K562 (cell line): ENCODE data around the gene YPEL3. TPM values are rescaled to one million over a fixed set of nuclear protein-coding genes. Genes with fewer than 3 reads are reported as not detected.

ENCODE experiments used
- ATAC-seq: fragments of 200-7000 bp; cut with Tn5 transposase; 3 replicates; pipeline ENCODE4 v1.9.1; 2020; ENCODE audit warnings: moderate library complexity
- BruUV-seq: library from RNA; stranded (reverse); fragments of 400-500 nt; replicated peaks from 2 replicates; lab custom pipeline; 2021; lab: Mats Ljungman, UMichigan
- CTCF ChIA-PET: fragments of 300-600 bp; formaldehyde crosslinking; extraction: SDS; loops from one replicate; lab custom pipeline; 2021; ENCODE audit warnings: low intra/inter-chr PET ratio; lab: Yijun Ruan, JAX
- POLR2A ChIA-PET: fragments of 300-600, 350-650 bp; sonication (Branson Sonifier 250); formaldehyde crosslinking; extraction: SDS; loops from one replicate; lab custom pipeline; 2021; ENCODE audit warnings: antibody characterized with exemption, inconsistent platforms; lab: Yijun Ruan, JAX
- DNase-seq, 4 experiments: peaks; one replicate each; pipeline versions ENCODE4 v3.0.0 to v3.0.0-alpha.2; 2011 to 2018; ENCODE audit warnings: low spot score in 3 of 4, mixed read lengths in 3 of 4; ENCODE audit errors: extremely low read depth in 1 of 4
- FAIRE-seq: peaks from 2 replicates; lab custom pipeline; 2011; peaks lifted over from hg19 to GRCh38; lab: Jason Lieb, UNC
- H2AFZ ChIP-seq: 2 replicates; pipeline ENCODE4 v1.6.0; 2011; ENCODE audit warnings: low read depth, low read length, control low read depth, inconsistent platforms
- H3K27ac ChIP-seq: fragments of 200-600 bp; 3 replicates; pipeline ENCODE4 v1.8.0; 2011; ENCODE audit warnings: low read depth, mild to moderate bottlenecking, control low read depth, inconsistent platforms, low read length, moderate library complexity, mixed read lengths; ENCODE audit errors: extremely low read depth
- H3K27me3 ChIP-seq, 2 experiments: fragments of 300-600 bp in 1 of 2; 2 replicates in 1 of 2; 3 replicates in 1 of 2; pipeline versions ENCODE4 v1.6.0 to v1.8.0; 2011; ENCODE audit warnings: inconsistent platforms in 2 of 2, low read length in 2 of 2, mild to moderate bottlenecking in 1 of 2, mixed read lengths in 1 of 2, moderate library complexity in 1 of 2; ENCODE audit not compliant: control insufficient read depth in 2 of 2, insufficient read depth in 2 of 2
- H3K36me3 ChIP-seq: fragments of 300-600 bp; 3 replicates; pipeline ENCODE4 v1.8.0; 2011; ENCODE audit warnings: mild to moderate bottlenecking, low read length, inconsistent platforms; ENCODE audit not compliant: control insufficient read depth, insufficient read depth
- H3K4me1 ChIP-seq, 2 experiments: fragments of 200-600 bp in 1 of 2; replicated peaks in 1 of 2; 2 replicates in 1 of 2; 3 replicates in 1 of 2; pipeline versions ENCODE4 v1.5.1 to v1.8.0; 2011; ENCODE audit warnings: inconsistent platforms in 2 of 2, low read length in 2 of 2, mild to moderate bottlenecking in 1 of 2, mixed read lengths in 1 of 2, moderate library complexity in 1 of 2; ENCODE audit not compliant: control insufficient read depth in 2 of 2, insufficient read depth in 2 of 2
- H3K4me2 ChIP-seq: 2 replicates; pipeline ENCODE4 v1.6.1; 2011; ENCODE audit warnings: low read length, control low read depth, inconsistent platforms, mixed read lengths; ENCODE audit not compliant: insufficient read depth
- H3K4me3 ChIP-seq: fragments of 200-600 bp; sonication (generic), shearing (Covaris generic); 2 replicates; pipeline ENCODE4 v1.5.1; 2016; ENCODE audit warnings: control low read depth, inconsistent platforms
- H3K79me2 ChIP-seq: fragments of 200-600 bp; 3 replicates; pipeline ENCODE4 v1.8.0; 2011; ENCODE audit warnings: low read length, inconsistent platforms; ENCODE audit not compliant: control insufficient read depth, insufficient read depth
- H3K9ac ChIP-seq, 2 experiments: 2 replicates each; pipeline versions ENCODE4 v1.6.0 to v1.6.1; 2011; ENCODE audit warnings: low read depth in 2 of 2, low read length in 2 of 2, control low read depth in 1 of 2, inconsistent platforms in 1 of 2, mild to moderate bottlenecking in 1 of 2, mixed read lengths in 1 of 2; ENCODE audit not compliant: insufficient read depth in 1 of 2
- H3K9me1 ChIP-seq: one replicate; pipeline ENCODE4 v1.6.0; 2011; ENCODE audit warnings: inconsistent platforms, mild to moderate bottlenecking, low read length, moderate library complexity; ENCODE audit not compliant: control insufficient read depth, insufficient read depth
- H3K9me3 ChIP-seq: replicated peaks from 2 replicates; pipeline ENCODE4 v1.5.1; 2011; ENCODE audit warnings: low read depth, low read length, inconsistent platforms; ENCODE audit not compliant: control insufficient read depth, insufficient read depth
- H4K20me1 ChIP-seq: replicated peaks from 2 replicates; pipeline ENCODE4 v1.6.1; 2011; ENCODE audit warnings: low read length, inconsistent platforms, mixed read lengths; ENCODE audit not compliant: control insufficient read depth, insufficient read depth
- HDAC1 ChIP-seq, 2 experiments: fragments of 450-650 bp; IDR thresholded peaks; 2 replicates each; pipeline ENCODE4 v1.6.1; 2016 to 2017; ENCODE audit warnings: inconsistent platforms in 1 of 2, mild to moderate bottlenecking in 1 of 2, moderate library complexity in 1 of 2
- JUND ChIP-seq, 2 experiments: IDR thresholded peaks; 2 replicates in 1 of 2; 3 replicates in 1 of 2; pipeline ENCODE4 v1.6.1; 2011; ENCODE audit warnings: borderline replicate concordance in 2 of 2, low read depth in 2 of 2, low read length in 2 of 2, improper control_type of control experiment in 1 of 2, missing biosample characterization in 1 of 2, missing genetic modification characterization in 1 of 2, missing genetic modification reagents in 1 of 2
- KDM5B ChIP-seq: fragments of 200-600 bp; sonication (generic); IDR thresholded peaks from 2 replicates; pipeline ENCODE4 v1.6.1; 2012; ENCODE audit warnings: low read depth, mild to moderate bottlenecking, moderate library complexity, low read length, control low read depth, inconsistent platforms; ENCODE audit not compliant: insufficient replicate concordance
- MAFF ChIP-seq: IDR thresholded peaks from 2 replicates; pipeline ENCODE4 v1.6.1; 2012; ENCODE audit warnings: low read length, improper control_type of control experiment
- NFXL1 ChIP-seq: fragments of 450-650 bp; formaldehyde crosslinking; IDR thresholded peaks from 2 replicates; pipeline ENCODE4 v1.4.0; 2021; ENCODE audit warnings: mild to moderate bottlenecking
- RAD51 ChIP-seq: fragments of 450-650 bp; IDR thresholded peaks from 2 replicates; pipeline ENCODE4 v1.7.1; 2016; ENCODE audit warnings: low read depth, mild to moderate bottlenecking, borderline replicate concordance
- SIN3A ChIP-seq, 2 experiments: fragments of 150-350 bp in 1 of 2; IDR thresholded peaks; 2 replicates each; pipeline ENCODE4 v1.6.1; 2011 to 2016; ENCODE audit warnings: borderline replicate concordance in 2 of 2, low read depth in 2 of 2, low read length in 2 of 2, mild to moderate bottlenecking in 2 of 2, moderate library complexity in 2 of 2; ENCODE audit not compliant: control insufficient read depth in 1 of 2
- ZC3H4 ChIP-seq: sonication (generic); formaldehyde crosslinking; IDR thresholded peaks from 2 replicates; pipeline ENCODE4 v1.9.0; 2021; ENCODE audit warnings: missing genetic modification reagents, borderline replicate concordance
- WGBS: fragments of 100-300 bp; shearing (Covaris generic); methylation state at CpG from one replicate; pipeline ENCODE4 v1.1.6; 2016; ENCODE audit warnings: low coverage, mixed read lengths; ENCODE audit not compliant: insufficient coverage; ENCODE audit errors: missing lambda C conversion rate; 5-methylcytosine and 5-hydroxymethylcytosine counted together
- in situ Hi-C: fragments of 300-500 bp; cut with MboI; formaldehyde crosslinking; loops from 4 replicates; pipeline ENCODE4 v1.15.0; 2018; ENCODE audit warnings: inconsistent platforms, mixed read lengths
- intact Hi-C: fragments of 100-400 bp; cut with micrococcal nuclease; formaldehyde crosslinking; loops from 2 replicates; pipeline ENCODE4 v1.14.2; 2022
- polyA plus RNA-seq, 8 experiments: library from polyadenylated mRNA; depleted of rRNA in 4 of 8; stranded (reverse) in 5 of 8; unstranded in 3 of 8; fragments of >200 nt; fragmentation: Nextera tagmentation in 2 of 8; fragmentation: Illumina TruSeq in 1 of 8; extraction: Ambion mirVana in 2 of 8; extraction: Trizol in 1 of 8; gene quantifications; 2 replicates each; pipeline versions ENCODE4 v1.2.1 to v1.2.3, GENCODE V29; 2011 to 2014; ENCODE audit warnings: inconsistent platforms in 1 of 8, missing spikeins in 1 of 8
- total RNA-seq, 7 experiments: library from RNA; depleted of rRNA in 6 of 7; stranded (reverse); fragments of >200 nt in 6 of 7; fragmentation: Illumina TruSeq in 2 of 7; extraction: Trizol in 2 of 7; gene quantifications; 2 replicates each; pipeline versions ENCODE4 v1.2.1 to v1.2.3, GENCODE V29; 2011 to 2021; ENCODE audit warnings: low replicate concordance in 1 of 7
- TF ChIP-seq, protein P1 (sequence below), 2 experiments: fragments of 450-650 bp; conservative IDR thresholded peaks; 2 replicates each; pipeline ENCODE4 v1.6.1; 2017; ENCODE audit warnings: mild to moderate bottlenecking in 2 of 2, moderate library complexity in 2 of 2
- TF ChIP-seq, protein P2 (sequence below): sonication (generic); formaldehyde crosslinking; IDR thresholded peaks from 2 replicates; pipeline ENCODE4 v1.8.0; 2022; ENCODE audit warnings: mild to moderate bottlenecking, missing genetic modification reagents
- TF ChIP-seq, protein P3 (sequence below): sonication (generic); formaldehyde crosslinking; IDR thresholded peaks from 2 replicates; pipeline ENCODE4 v1.8.0; 2022; ENCODE audit warnings: missing genetic modification reagents, mild to moderate bottlenecking, moderate library complexity, borderline replicate concordance
- TF ChIP-seq, protein P4 (sequence below): fragments of 450-650 bp; IDR thresholded peaks from 2 replicates; pipeline ENCODE4 v1.6.1; 2016; ENCODE audit warnings: borderline replicate concordance

The YPEL3 gene
- total and polyA plus RNA-seq, 9 of the 15 experiments (the other 6 are each of a cell fraction or from before 2014, with no cell fraction given), result 0.41 to 15.0 (median 2.9) TPM

DNA sequence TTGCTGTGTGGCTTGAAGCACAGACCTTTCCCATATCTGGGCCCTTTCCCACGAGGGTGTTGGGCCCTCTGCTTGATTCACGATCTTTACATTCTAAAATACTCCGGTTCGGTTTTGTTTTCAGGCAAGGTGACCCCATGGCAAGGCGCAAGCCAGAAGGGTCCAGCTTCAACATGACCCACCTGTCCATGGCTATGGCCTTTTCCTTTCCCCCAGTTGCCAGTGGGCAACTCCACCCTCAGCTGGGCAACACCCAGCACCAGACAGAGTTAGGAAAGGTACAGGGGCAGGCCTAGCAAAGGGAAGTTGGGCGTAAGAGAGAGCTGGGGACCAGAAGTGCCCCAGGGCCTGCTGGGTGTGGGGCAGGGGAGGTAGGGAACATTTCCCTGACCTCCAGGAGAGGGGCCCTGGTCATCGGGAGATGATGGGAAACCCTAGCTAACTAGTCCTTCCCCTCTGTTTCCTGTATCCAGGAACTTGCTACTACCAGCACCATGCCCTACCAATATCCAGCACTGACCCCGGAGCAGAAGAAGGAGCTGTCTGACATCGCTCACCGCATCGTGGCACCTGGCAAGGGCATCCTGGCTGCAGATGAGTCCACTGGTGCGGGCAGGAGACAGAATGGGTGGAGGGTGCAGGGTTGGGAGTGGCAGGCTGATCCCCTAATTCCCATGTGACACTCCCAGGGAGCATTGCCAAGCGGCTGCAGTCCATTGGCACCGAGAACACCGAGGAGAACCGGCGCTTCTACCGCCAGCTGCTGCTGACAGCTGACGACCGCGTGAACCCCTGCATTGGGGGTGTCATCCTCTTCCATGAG is 29.0 kb downstream of the YPEL3 start:
- no peak for DNase-seq
- H3K4me1 ChIP-seq, result peaks cover 45 to 57% of the 10 kb centered on the region in 2 experiments
- ChIA-PET CTCF (no interaction called here), POLR2A (interaction anchor here (0.6 to 2.7 kb wide), 10 partner anchors 8 to 1029 kb away, joined by 3 to 29 read pairs (median 4); partner anchors contain the start of gene PPP4C)
- H3K27me3 ChIP-seq, result no peaks in the 10 kb centered on the region
- peaks cover 17% of the 10 kb centered on the region for H3K9me1 ChIP-seq
- no peaks in the 10 kb centered on the region for H3K9me3 ChIP-seq
- ATAC-seq, result no peak
- peak overlapping the region; percentile 99 for H3K4me2 ChIP-seq
- in situ Hi-C loops (no loop called here), intact Hi-C loops (loop anchor here (10.0 kb wide), 2 partner anchors 308 to 588 kb away; partner anchors contain the start of genes FBRS, MYL11, PRR14 and TBC1D10B)
- H3K4me3 ChIP-seq, result peak overlapping the region; percentile 88
- 9% methylated on average over 17 of the region's 21 CpGs for WGBS
- peaks cover 59% of the 10 kb centered on the region for H3K36me3 ChIP-seq
- no peak overlapping the region for H2AFZ ChIP-seq
- no peak for FAIRE-seq
- peak overlapping the region; percentile 99 for H3K27ac ChIP-seq
- BruUV-seq, result no TSS peak
- H4K20me1 ChIP-seq, result peaks cover 51% of the 10 kb centered on the region
- H3K79me2 ChIP-seq, result peaks cover 77% of the 10 kb centered on the region
- H3K9ac ChIP-seq, result peak overlapping the region; percentile 93 to 98
- TF ChIP-seq, protein P1, sequence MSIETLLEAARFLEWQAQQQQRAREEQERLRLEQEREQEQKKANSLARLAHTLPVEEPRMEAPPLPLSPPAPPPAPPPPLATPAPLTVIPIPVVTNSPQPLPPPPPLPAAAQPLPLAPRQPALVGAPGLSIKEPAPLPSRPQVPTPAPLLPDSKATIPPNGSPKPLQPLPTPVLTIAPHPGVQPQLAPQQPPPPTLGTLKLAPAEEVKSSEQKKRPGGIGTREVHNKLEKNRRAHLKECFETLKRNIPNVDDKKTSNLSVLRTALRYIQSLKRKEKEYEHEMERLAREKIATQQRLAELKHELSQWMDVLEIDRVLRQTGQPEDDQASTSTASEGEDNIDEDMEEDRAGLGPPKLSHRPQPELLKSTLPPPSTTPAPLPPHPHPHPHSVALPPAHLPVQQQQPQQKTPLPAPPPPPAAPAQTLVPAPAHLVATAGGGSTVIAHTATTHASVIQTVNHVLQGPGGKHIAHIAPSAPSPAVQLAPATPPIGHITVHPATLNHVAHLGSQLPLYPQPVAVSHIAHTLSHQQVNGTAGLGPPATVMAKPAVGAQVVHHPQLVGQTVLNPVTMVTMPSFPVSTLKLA (conservative IDR thresholded peaks at IDR 0.05), result peak in 1 of 2 experiments; percentile 55; a peak in 2 of 4 replicates
- TF ChIP-seq ZC3H4, result 0 out of 2 replicates have a peak, but pooled peaks have one; percentile 15
- TF ChIP-seq HDAC1 (IDR thresholded peaks at IDR 0.05), result peak in 1 of 2 experiments; percentile 66; a peak in 2 of 4 replicates
- TF ChIP-seq, protein P2, sequence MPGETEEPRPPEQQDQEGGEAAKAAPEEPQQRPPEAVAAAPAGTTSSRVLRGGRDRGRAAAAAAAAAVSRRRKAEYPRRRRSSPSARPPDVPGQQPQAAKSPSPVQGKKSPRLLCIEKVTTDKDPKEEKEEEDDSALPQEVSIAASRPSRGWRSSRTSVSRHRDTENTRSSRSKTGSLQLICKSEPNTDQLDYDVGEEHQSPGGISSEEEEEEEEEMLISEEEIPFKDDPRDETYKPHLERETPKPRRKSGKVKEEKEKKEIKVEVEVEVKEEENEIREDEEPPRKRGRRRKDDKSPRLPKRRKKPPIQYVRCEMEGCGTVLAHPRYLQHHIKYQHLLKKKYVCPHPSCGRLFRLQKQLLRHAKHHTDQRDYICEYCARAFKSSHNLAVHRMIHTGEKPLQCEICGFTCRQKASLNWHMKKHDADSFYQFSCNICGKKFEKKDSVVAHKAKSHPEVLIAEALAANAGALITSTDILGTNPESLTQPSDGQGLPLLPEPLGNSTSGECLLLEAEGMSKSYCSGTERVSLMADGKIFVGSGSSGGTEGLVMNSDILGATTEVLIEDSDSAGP, result peak; percentile 59; the same call in 1 of the 2 replicates
- TF ChIP-seq RAD51, result no peak
- TF ChIP-seq NFXL1 (CRISPR knock-in tag), result no peak
- no peak for TF ChIP-seq JUND (IDR thresholded peaks at IDR 0.05; ENCODE audit: borderline replicate concordance, low read depth, low read length)
- TF ChIP-seq JUND (tag; IDR thresholded peaks at IDR 0.05; ENCODE audit: borderline replicate concordance, low read depth, low read length), result no peak
- peak; percentile 64 for TF ChIP-seq KDM5B
- peak in 1 of 2 experiments; percentile 44; a peak in 2 of 4 replicates for TF ChIP-seq SIN3A (IDR thresholded peaks at IDR 0.05; ENCODE audit: borderline replicate concordance in 2 of 2, control insufficient read depth in 1 of 2, low read depth in 2 of 2, low read length in 2 of 2)
- no peak for TF ChIP-seq MAFF
- TF ChIP-seq, protein P3, sequence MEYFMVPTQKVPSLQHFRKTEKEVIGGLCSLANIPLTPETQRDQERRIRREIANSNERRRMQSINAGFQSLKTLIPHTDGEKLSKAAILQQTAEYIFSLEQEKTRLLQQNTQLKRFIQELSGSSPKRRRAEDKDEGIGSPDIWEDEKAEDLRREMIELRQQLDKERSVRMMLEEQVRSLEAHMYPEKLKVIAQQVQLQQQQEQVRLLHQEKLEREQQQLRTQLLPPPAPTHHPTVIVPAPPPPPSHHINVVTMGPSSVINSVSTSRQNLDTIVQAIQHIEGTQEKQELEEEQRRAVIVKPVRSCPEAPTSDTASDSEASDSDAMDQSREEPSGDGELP (CRISPR knock-in tag), result peak; percentile 75
- TF ChIP-seq, protein P4, sequence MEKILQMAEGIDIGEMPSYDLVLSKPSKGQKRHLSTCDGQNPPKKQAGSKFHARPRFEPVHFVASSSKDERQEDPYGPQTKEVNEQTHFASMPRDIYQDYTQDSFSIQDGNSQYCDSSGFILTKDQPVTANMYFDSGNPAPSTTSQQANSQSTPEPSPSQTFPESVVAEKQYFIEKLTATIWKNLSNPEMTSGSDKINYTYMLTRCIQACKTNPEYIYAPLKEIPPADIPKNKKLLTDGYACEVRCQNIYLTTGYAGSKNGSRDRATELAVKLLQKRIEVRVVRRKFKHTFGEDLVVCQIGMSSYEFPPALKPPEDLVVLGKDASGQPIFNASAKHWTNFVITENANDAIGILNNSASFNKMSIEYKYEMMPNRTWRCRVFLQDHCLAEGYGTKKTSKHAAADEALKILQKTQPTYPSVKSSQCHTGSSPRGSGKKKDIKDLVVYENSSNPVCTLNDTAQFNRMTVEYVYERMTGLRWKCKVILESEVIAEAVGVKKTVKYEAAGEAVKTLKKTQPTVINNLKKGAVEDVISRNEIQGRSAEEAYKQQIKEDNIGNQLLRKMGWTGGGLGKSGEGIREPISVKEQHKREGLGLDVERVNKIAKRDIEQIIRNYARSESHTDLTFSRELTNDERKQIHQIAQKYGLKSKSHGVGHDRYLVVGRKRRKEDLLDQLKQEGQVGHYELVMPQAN, result peak; percentile 33; the same call in 1 of the 2 replicates
